ENCODE results near the gene TEKT1.

GRCh38 chr17:6867849-6868248 is 36.3 kb upstream of the TEKT1 start:
- TF ChIP-seq, protein P1, sequence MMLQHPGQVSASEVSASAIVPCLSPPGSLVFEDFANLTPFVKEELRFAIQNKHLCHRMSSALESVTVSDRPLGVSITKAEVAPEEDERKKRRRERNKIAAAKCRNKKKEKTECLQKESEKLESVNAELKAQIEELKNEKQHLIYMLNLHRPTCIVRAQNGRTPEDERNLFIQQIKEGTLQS (IDR thresholded peaks at IDR 0.05), result no peak
- TF ChIP-seq, protein P2, sequence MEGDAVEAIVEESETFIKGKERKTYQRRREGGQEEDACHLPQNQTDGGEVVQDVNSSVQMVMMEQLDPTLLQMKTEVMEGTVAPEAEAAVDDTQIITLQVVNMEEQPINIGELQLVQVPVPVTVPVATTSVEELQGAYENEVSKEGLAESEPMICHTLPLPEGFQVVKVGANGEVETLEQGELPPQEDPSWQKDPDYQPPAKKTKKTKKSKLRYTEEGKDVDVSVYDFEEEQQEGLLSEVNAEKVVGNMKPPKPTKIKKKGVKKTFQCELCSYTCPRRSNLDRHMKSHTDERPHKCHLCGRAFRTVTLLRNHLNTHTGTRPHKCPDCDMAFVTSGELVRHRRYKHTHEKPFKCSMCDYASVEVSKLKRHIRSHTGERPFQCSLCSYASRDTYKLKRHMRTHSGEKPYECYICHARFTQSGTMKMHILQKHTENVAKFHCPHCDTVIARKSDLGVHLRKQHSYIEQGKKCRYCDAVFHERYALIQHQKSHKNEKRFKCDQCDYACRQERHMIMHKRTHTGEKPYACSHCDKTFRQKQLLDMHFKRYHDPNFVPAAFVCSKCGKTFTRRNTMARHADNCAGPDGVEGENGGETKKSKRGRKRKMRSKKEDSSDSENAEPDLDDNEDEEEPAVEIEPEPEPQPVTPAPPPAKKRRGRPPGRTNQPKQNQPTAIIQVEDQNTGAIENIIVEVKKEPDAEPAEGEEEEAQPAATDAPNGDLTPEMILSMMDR (IDR thresholded peaks at IDR 0.05 in 2 of 3, conservative IDR thresholded peaks at IDR 0.05 in 1 of 3; ENCODE audit: borderline replicate concordance in 1 of 3, insufficient read depth in 1 of 3, low read depth in 2 of 3, low read length in 2 of 3), result no peak
- TF ChIP-seq SP1 (IDR thresholded peaks at IDR 0.05; ENCODE audit: low read depth) (no peak), POLR2A (IDR thresholded peaks at IDR 0.05; ENCODE audit: borderline replicate concordance, extremely low read depth, insufficient read depth, insufficient read length) (no peak)
- TF ChIP-seq, protein P3, sequence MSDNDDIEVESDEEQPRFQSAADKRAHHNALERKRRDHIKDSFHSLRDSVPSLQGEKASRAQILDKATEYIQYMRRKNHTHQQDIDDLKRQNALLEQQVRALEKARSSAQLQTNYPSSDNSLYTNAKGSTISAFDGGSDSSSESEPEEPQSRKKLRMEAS (IDR thresholded peaks at IDR 0.05), result no peak
